Psoas muscle (tissue), 8 donors: ENCODE data around the gene UBQLNL. TPM values are rescaled to one million over a fixed set of nuclear protein-coding genes. Genes with fewer than 3 reads are reported as not detected.

ENCODE experiments used
- ATAC-seq, 4 donors: fragments of 200-7000 bp; cut with Tn5 transposase; one replicate each; pipeline ENCODE4 v1.9.1; 2020; ENCODE audit warnings: moderate library complexity in 3 of 4, mild to moderate bottlenecking in 2 of 4
- DNase-seq, 2 donors: peaks; one replicate each; pipeline ENCODE4 v3.0.0-alpha.2; 2020
- H3K27ac ChIP-seq: fragments of 200-600 bp; one replicate; pipeline ENCODE4 v1.8.0; 2022
- H3K27me3 ChIP-seq, 3 donors: fragments of 200-600 bp in 1 of 3; one replicate each; pipeline versions ENCODE4 v1.6.1 to v1.8.0; 2013 to 2022; ENCODE audit warnings: low read length in 2 of 3, mild to moderate bottlenecking in 2 of 3, moderate library complexity in 1 of 3; ENCODE audit not compliant: insufficient read depth in 3 of 3
- H3K36me3 ChIP-seq, 2 donors: fragments of 200-600 bp in 1 of 2; one replicate each; pipeline versions ENCODE4 v1.6.1 to v1.8.0; 2013 to 2022; ENCODE audit warnings: low read depth in 1 of 2, mild to moderate bottlenecking in 1 of 2, moderate library complexity in 1 of 2; ENCODE audit not compliant: insufficient read depth in 1 of 2
- H3K4me1 ChIP-seq: fragments of 200-600 bp; one replicate; pipeline ENCODE4 v1.8.0; 2022
- H3K4me3 ChIP-seq: fragments of 200-600 bp; one replicate; pipeline ENCODE4 v1.8.0; 2022; ENCODE audit warnings: mild to moderate bottlenecking
- H3K9me3 ChIP-seq: fragments of 200-600 bp; one replicate; pipeline ENCODE4 v1.8.0; 2022
- CTCF ChIP-seq: fragments of 200-600 bp; IDR thresholded peaks from one replicate; pipeline ENCODE4 v1.8.0; 2022; ENCODE audit warnings: antibody characterized with exemption
- WGBS, 3 donors: extraction: QIAGEN DNeasy Blood & Tissue Kit; methylation state at CpG; one replicate each; pipeline versions ENCODE4 v1.1.6 to v1.1.7; 2013; 5-methylcytosine and 5-hydroxymethylcytosine counted together
- intact Hi-C, 2 donors: fragments of 100-400 bp; cut with DNase I; formaldehyde crosslinking; loops; one replicate each; pipeline versions ENCODE4 v1.11.0 to v1.14.2; 2022
- polyA plus RNA-seq, 3 donors: library from polyadenylated mRNA; stranded (reverse); fragments of 200-250 nt; gene quantifications; one replicate each; pipeline ENCODE4 v1.2.3, GENCODE V29; 2013
- total RNA-seq, 4 donors: library from RNA; stranded (reverse); fragmentation: NEBNext Ultra II Directional in 2 of 4; extraction: Animal tissue kit (Norgen Biotek cat#: 25700) in 2 of 4; gene quantifications; one replicate each; pipeline versions ENCODE4 v1.2.1 to v1.2.4, GENCODE V29; 2021 to 2023
- donor health status: healthy with polysubstance abuse.
- donor health status: DM: no; HTN: no; CAD: no; lungs with moderate emphysema.
- donor health status: Bipolar disorder and iron deficiency.
- donor health status: healthy.
- donor health status: DM: yes; HTN: yes; CAD: no.
- donor health status: DM: no; HTN: no; CAD: no.
- donor health status: DM: no; HTN: no; CAD: no.
- donor health status: DM: yes; HTN: yes; CAD: no.

Gene UBQLNL
- total and polyA plus RNA-seq, 7 donors: 0.01 to 0.04 TPM; not detected in 5

- Histone ChIP-seq H3K9me3 (no peaks in the 10 kb centered on the region), H3K4me1 (no peaks in the 10 kb centered on the region), H3K27ac (no peak overlapping the region), H3K27me3 (no peaks in the 10 kb centered on the region), H3K36me3 (no peaks in the 10 kb centered on the region), H3K4me3 (no peak overlapping the region)
- intact Hi-C loops: no loop called here
- ATAC-seq (no peak), DNase-seq (no peak)
- no peak for TF ChIP-seq CTCF
- WGBS, 3 donors: 17 to 32% (median 29%) methylated on average over 1 of the region's 1 CpG
These were observed 24.9 kb upstream of the UBQLNL start for GRCh38 chr11:5541427-5541826.

GRCh38 chr11:5536482-5536881 lies 20.0 kb upstream of the UBQLNL start:
- DNase-seq (no peak), ATAC-seq (no peak)
- Histone ChIP-seq H3K9me3 (no peaks in the 10 kb centered on the region), H3K4me3 (no peak overlapping the region), H3K36me3 (no peaks in the 10 kb centered on the region), H3K27ac (no peak overlapping the region), H3K27me3 (no peaks in the 10 kb centered on the region), H3K4me1 (no peaks in the 10 kb centered on the region)
- intact Hi-C loops: no loop called here
- no peak for TF ChIP-seq CTCF

GRCh38 chr11:5534046-5534445 lies 17.5 kb upstream of the UBQLNL start:
- ATAC-seq (no peak), DNase-seq (no peak)
- Histone ChIP-seq H3K27ac (no peak overlapping the region), H3K27me3 (no peaks in the 10 kb centered on the region), H3K4me3 (no peak overlapping the region), H3K4me1 (no peaks in the 10 kb centered on the region), H3K9me3 (no peaks in the 10 kb centered on the region), H3K36me3 (no peaks in the 10 kb centered on the region)
- intact Hi-C loops: no loop called here
- 71 to 86% (median 83%) methylated on average over 1 of the region's 1 CpG for WGBS, 3 donors
- TF ChIP-seq CTCF: no peak

GRCh38 chr11:5531053-5531831 lies 14.7 kb upstream of the UBQLNL start:
- no peak for ATAC-seq
- no peaks in the 10 kb centered on the region for H3K9me3 ChIP-seq
- H3K36me3 ChIP-seq: no peaks in the 10 kb centered on the region
- no peak overlapping the region for H3K27ac ChIP-seq
- no peaks in the 10 kb centered on the region for H3K27me3 ChIP-seq
- no peak for DNase-seq
- H3K4me1 ChIP-seq: no peaks in the 10 kb centered on the region
- intact Hi-C loops: no loop called here
- no peak for TF ChIP-seq CTCF
- no peak overlapping the region for H3K4me3 ChIP-seq
- WGBS, 3 donors: 74 to 86% (median 80%) methylated on average over 2 of the region's 2 CpGs

GRCh38 chr11:5528495-5528894 lies 12.0 kb upstream of the UBQLNL start:
- ATAC-seq (no peak), DNase-seq (no peak)
- WGBS, 3 donors: 23 to 43% (median 27%) methylated on average over 1 of the region's 1 CpG
- intact Hi-C loops: no loop called here
- no peaks in the 10 kb centered on the region for H3K36me3 ChIP-seq
- H3K27me3 ChIP-seq: no peaks in the 10 kb centered on the region
- TF ChIP-seq CTCF: no peak
- H3K9me3 ChIP-seq: no peaks in the 10 kb centered on the region
- no peak overlapping the region for H3K27ac ChIP-seq
- no peaks in the 10 kb centered on the region for H3K4me1 ChIP-seq
- no peak overlapping the region for H3K4me3 ChIP-seq
